Esophagus muscularis mucosa (tissue), 4 donors: Measurements from ENCODE around the gene TOM1. TPM values are rescaled to one million over a fixed set of nuclear protein-coding genes. Genes with fewer than 3 reads are reported as not detected.

Experiments used
- DNase-seq: peaks from one replicate; pipeline ENCODE4 v3.0.0-alpha.2; 2017; ENCODE audit errors: extremely low spot score
- H3K27ac ChIP-seq, 4 donors: fragments of 200-600 bp; sonication (generic); replicated peaks in 1 of 4; 1 replicate in 3 of 4; 2 replicates in 1 of 4; pipeline ENCODE4 v1.5.1; 2016 to 2019; ENCODE audit warnings: mild to moderate bottlenecking in 1 of 4
- H3K27me3 ChIP-seq, 4 donors: fragments of 200-600 bp; sonication (generic); one replicate each; pipeline versions ENCODE4 v1.5.1 to v1.6.0; 2016 to 2019
- H3K36me3 ChIP-seq, 4 donors: fragments of 200-600 bp; sonication (generic); one replicate each; pipeline ENCODE4 v1.5.1; 2016 to 2019
- H3K4me1 ChIP-seq, 4 donors: fragments of 200-600 bp; sonication (generic); one replicate each; pipeline ENCODE4 v1.5.1; 2016 to 2019
- H3K4me3 ChIP-seq, 4 donors: fragments of 200-600 bp; sonication (generic); 1 replicate in 2 of 4; 2 replicates in 2 of 4; pipeline ENCODE4 v1.5.1; 2016 to 2019; ENCODE audit warnings: mild to moderate bottlenecking in 4 of 4, moderate library complexity in 1 of 4
- H3K9me3 ChIP-seq, 4 donors: fragments of 200-600 bp; sonication (generic); 1 replicate in 3 of 4; 2 replicates in 1 of 4; pipeline ENCODE4 v1.5.1; 2016 to 2019
- CTCF ChIP-seq, 3 experiments: fragments of 200-600 bp in 2 of 3; fragments of 450-650 bp in 1 of 3; sonication (generic) in 2 of 3; IDR thresholded peaks; one replicate each; pipeline ENCODE4 v1.5.1; 2017 to 2019; ENCODE audit warnings: antibody characterized with exemption in 3 of 3, mild to moderate bottlenecking in 2 of 3, moderate library complexity in 1 of 3
- EP300 ChIP-seq: sonication (generic); formaldehyde crosslinking; IDR thresholded peaks from one replicate; pipeline ENCODE4 v1.6.1; 2017; ENCODE audit warnings: antibody characterized with exemption
- POLR2A ChIP-seq: fragments of 450-650 bp; IDR thresholded peaks from one replicate; pipeline ENCODE4 v1.6.1; 2017; ENCODE audit warnings: antibody characterized with exemption, moderate library complexity, mild to moderate bottlenecking, low read depth
- POLR2AphosphoS5 ChIP-seq, 2 donors: sonication (generic); formaldehyde crosslinking; IDR thresholded peaks; one replicate each; pipeline ENCODE4 v1.6.1; 2017; ENCODE audit warnings: antibody characterized with exemption in 2 of 2
- WGBS: methylation state at CpG from one replicate; pipeline ENCODE4 v1.1.5; 2018; 5-methylcytosine and 5-hydroxymethylcytosine counted together
- intact Hi-C: fragments of 100-400 bp; cut with DNase I; formaldehyde crosslinking; loops from one replicate; pipeline ENCODE4 v1.15.1; 2023
- total RNA-seq, 4 donors: library from RNA; depleted of rRNA; stranded (reverse); fragments of >200 nt; gene quantifications; one replicate each; pipeline versions ENCODE4 v1.1.0 to v1.2.1, GENCODE V29; 2016

TOM1 gene
- total RNA-seq, 4 donors from 2014 or later, result 22.8 to 44.6 (median 35.8) TPM

- peaks cover 39 to 100% (median 93%) of the 10 kb centered on the region in 4 donors for H3K36me3 ChIP-seq
- 56% methylated on average over 6 of the region's 9 CpGs for whole genome bisulfite sequencing
- intact Hi-C loops, result no loop called here
Observed at GRCh38 chr22:35334004-35334403, 34.3 kb downstream of the TOM1 start.

GRCh38 chr22:35335468-35335867, 35.8 kb downstream of the TOM1 start:
- no peak for TF ChIP-seq CTCF (IDR thresholded peaks at IDR 0.05)
- TF ChIP-seq EP300, result no peak
- TF ChIP-seq POLR2A, result no peak
- TF ChIP-seq POLR2AphosphoS5 (IDR thresholded peaks at IDR 0.05), result no peak
- Histone ChIP-seq H3K4me1 (peaks cover 3 to 14% (median 5%) of the 10 kb centered on the region in 4 donors), H3K27ac (no peak overlapping the region), H3K4me3 (no peak overlapping the region), H3K27me3 (no peaks in the 10 kb centered on the region), H3K9me3 (no peaks in the 10 kb centered on the region), H3K36me3 (peaks cover 39 to 100% (median 96%) of the 10 kb centered on the region in 4 donors)
- DNase-seq, result no peak
- WGBS, result 82% methylated on average over 2 of the region's 7 CpGs
- intact Hi-C loops, result no loop called here

More at GRCh38 chr22:35334004-35334403, 34.3 kb downstream of the TOM1 start:
- Histone ChIP-seq H3K4me3 (no peak overlapping the region), H3K27me3 (no peaks in the 10 kb centered on the region), H3K27ac (no peak overlapping the region), H3K9me3 (no peaks in the 10 kb centered on the region), H3K4me1 (peaks cover 11 to 21% (median 11%) of the 10 kb centered on the region in 4 donors)
- no peak for TF ChIP-seq EP300
- no peak for TF ChIP-seq POLR2A
- no peak for TF ChIP-seq POLR2AphosphoS5 (IDR thresholded peaks at IDR 0.05)
- no peak for TF ChIP-seq CTCF (IDR thresholded peaks at IDR 0.05)
- DNase-seq, result no peak

- Histone ChIP-seq H3K27ac (no peak overlapping the region), H3K9me3 (no peaks in the 10 kb centered on the region), H3K4me1 (peaks cover 0 to 7% (median 0%) of the 10 kb centered on the region in 4 donors), H3K4me3 (no peak overlapping the region), H3K36me3 (peaks cover 45 to 100% (median 98%) of the 10 kb centered on the region in 4 donors), H3K27me3 (no peaks in the 10 kb centered on the region)
- intact Hi-C loops, result no loop called here
- WGBS, result 86% methylated on average over 8 of the region's 12 CpGs
- no peak for DNase-seq
- no peak for TF ChIP-seq EP300
- no peak for TF ChIP-seq POLR2A
- TF ChIP-seq CTCF (IDR thresholded peaks at IDR 0.05), result no peak
- no peak for TF ChIP-seq POLR2AphosphoS5 (IDR thresholded peaks at IDR 0.05)
Observed at GRCh38 chr22:35335936-35336781, 36.5 kb downstream of the TOM1 start.

- Histone ChIP-seq H3K4me3 (no peak overlapping the region), H3K4me1 (no peaks in the 10 kb centered on the region), H3K27me3 (no peaks in the 10 kb centered on the region), H3K9me3 (no peaks in the 10 kb centered on the region), H3K27ac (no peak overlapping the region), H3K36me3 (peaks cover 49 to 100% (median 96%) of the 10 kb centered on the region in 4 donors)
- no peak for DNase-seq
- intact Hi-C loops, result no loop called here
- WGBS, result 89% methylated on average over 3 of the region's 4 CpGs
- no peak for TF ChIP-seq POLR2A
- no peak for TF ChIP-seq POLR2AphosphoS5 (IDR thresholded peaks at IDR 0.05)
- no peak for TF ChIP-seq CTCF (IDR thresholded peaks at IDR 0.05)
- no peak for TF ChIP-seq EP300
Observed at GRCh38 chr22:35337932-35338331, 38.2 kb downstream of the TOM1 start.
